Immature natural killer cell (primary cell): ENCODE data around the gene PARP3. TPM values are rescaled to one million over a fixed set of nuclear protein-coding genes. Genes with fewer than 3 reads are reported as not detected.

Source experiments
- DNase-seq, 3 donors: peaks; one replicate each; pipeline ENCODE4 v3.0.0; 2022; ENCODE audit warnings: mixed read lengths in 1 of 3
- H3K27ac Mint-ChIP-seq, 6 donors: one replicate each; pipeline ENCODE4 v1.8.0; 2020; ENCODE audit warnings: mixed read lengths in 6 of 6, mild to moderate bottlenecking in 5 of 6, inconsistent platforms in 4 of 6, moderate library complexity in 3 of 6
- H3K27me3 Mint-ChIP-seq, 3 donors: one replicate each; pipeline ENCODE4 v1.8.0; 2020 to 2021; ENCODE audit warnings: low read depth in 3 of 3, mild to moderate bottlenecking in 3 of 3, mixed read lengths in 3 of 3, moderate library complexity in 3 of 3, inconsistent platforms in 1 of 3
- H3K36me3 Mint-ChIP-seq, 3 donors: one replicate each; pipeline ENCODE4 v1.8.0; 2020; ENCODE audit warnings: mixed read lengths in 3 of 3, inconsistent platforms in 2 of 3, mild to moderate bottlenecking in 2 of 3
- H3K4me1 Mint-ChIP-seq, 2 donors: one replicate each; pipeline ENCODE4 v1.8.0; 2020; ENCODE audit warnings: inconsistent platforms in 2 of 2, mild to moderate bottlenecking in 2 of 2, mixed read lengths in 2 of 2, moderate library complexity in 1 of 2
- H3K4me3 Mint-ChIP-seq, 5 donors: one replicate each; pipeline ENCODE4 v1.8.0; 2020; ENCODE audit warnings: mild to moderate bottlenecking in 5 of 5, mixed read lengths in 5 of 5, inconsistent platforms in 3 of 5, moderate library complexity in 3 of 5
- H3K9me3 Mint-ChIP-seq, 6 donors: one replicate each; pipeline ENCODE4 v1.8.0; 2020; ENCODE audit warnings: mild to moderate bottlenecking in 6 of 6, mixed read lengths in 6 of 6, inconsistent platforms in 4 of 6, moderate library complexity in 3 of 6
- polyA plus RNA-seq, 3 donors: library from polyadenylated mRNA; unstranded; fragments of 300-500 nt; fragmentation: Illumina TruSeq; gene quantifications; one replicate each; pipeline ENCODE4 v1.2.3, GENCODE V29; 2021

PARP3 gene
- polyA plus RNA-seq, 3 donors from 2014 or later, result 2.3 to 2.9 TPM; not detected in 1

DNA sequence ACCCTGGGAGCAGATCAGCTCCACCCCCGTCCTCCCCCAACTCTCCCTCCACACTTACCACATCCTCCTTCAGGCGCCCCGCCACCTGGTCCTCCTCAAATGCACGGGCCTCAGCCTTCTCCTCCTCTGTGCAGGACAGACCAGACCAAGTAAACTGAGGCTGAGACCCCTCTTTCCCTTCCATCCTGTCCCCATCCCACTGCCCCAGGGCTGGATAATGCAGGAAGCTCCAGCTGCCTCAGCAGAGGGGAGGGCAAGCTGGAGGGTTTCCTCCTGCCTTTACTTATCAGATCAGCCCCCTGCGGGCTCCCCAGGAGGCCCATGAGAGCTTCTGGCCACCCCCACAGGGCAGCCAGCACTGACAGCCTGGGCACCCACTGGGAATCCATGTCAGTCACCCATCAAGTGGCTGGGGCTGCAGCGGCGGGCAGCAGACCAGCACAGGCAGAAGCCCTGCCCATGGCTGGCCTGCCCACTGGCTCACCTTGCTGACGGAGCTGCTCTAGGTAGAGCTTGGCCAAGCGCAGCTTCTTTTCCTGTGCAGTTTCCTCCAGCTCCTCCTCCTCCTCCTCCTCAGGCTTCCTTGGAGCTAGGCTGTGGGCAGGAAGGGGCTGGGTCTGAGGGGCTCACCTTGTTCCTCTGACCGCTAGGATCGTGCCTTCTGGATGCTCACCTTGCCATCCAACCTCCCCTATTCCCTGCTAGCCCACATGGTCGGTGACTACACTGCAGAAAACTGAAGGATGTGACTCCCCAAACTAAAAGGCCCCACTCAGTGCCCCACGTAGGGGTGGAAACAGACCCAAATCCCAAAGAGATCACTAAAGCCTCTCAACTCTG, 4.3 kb upstream of the PARP3 start:
- Mint-ChIP-seq H3K4me1 (peaks cover 26 to 28% of the 10 kb centered on the region in 2 donors), H3K27me3 (peaks cover 0 to 5% (median 3%) of the 10 kb centered on the region in 3 donors), H3K9me3 (peaks cover 0 to 2% (median 0%) of the 10 kb centered on the region in 6 donors), H3K36me3 (peaks cover 0 to 23% (median 4%) of the 10 kb centered on the region in 3 donors), H3K4me3 (no peak overlapping the region), H3K27ac (no peak overlapping the region)
- no peak for DNase-seq

DNA sequence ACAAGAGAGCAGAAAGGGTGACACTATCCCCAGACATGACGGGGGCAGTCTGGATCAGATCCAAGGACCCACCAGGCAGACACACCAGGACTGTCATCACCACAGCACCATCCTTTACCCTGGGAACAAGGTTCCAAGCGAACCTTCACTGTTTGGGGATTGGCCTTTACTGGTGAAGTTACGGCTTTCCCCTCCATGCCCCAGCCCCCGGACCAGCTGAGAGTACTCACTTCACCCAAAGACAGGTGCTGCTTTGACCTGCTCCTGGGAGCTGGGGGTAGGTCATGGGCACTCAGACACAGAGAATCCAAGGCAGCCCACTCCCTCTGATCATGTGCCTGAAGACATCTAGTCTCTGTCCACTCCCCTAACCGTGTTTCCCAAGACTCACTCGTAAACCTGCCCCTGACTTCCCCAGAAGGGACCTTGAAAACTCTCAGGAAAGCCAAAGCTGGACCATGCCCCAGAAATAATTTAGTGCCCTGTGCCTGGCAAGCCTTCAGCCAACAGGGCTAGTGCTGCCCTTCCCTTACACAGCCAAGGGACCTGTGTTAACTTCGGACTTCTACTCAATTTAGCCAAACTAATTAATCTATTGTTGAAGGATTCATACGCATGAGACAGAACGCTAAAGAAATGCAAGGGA, 3.3 kb upstream of the PARP3 start:
- Mint-ChIP-seq H3K9me3 (no peaks in the 10 kb centered on the region), H3K4me3 (peak overlapping the region in 3 of 5 donors; percentile 7 to 23 (median 12)), H3K27ac (peak overlapping the region in 2 of 6 donors; percentile 31 to 67), H3K36me3 (peaks cover 0 to 23% (median 4%) of the 10 kb centered on the region in 3 donors), H3K4me1 (peaks cover 26 to 31% of the 10 kb centered on the region in 2 donors), H3K27me3 (peaks cover 0 to 5% (median 4%) of the 10 kb centered on the region in 3 donors)
- no peak for DNase-seq

- Mint-ChIP-seq H3K36me3 (peaks cover 0 to 14% (median 4%) of the 10 kb centered on the region in 3 donors), H3K9me3 (no peaks in the 10 kb centered on the region), H3K4me1 (peaks cover 26 to 31% of the 10 kb centered on the region in 2 donors), H3K27me3 (peaks cover 0 to 5% (median 4%) of the 10 kb centered on the region in 3 donors), H3K27ac (peak overlapping the region; percentile 48 to 82 (median 68)), H3K4me3 (peak overlapping the region; percentile 89 to 93 (median 90))
- no peak for DNase-seq
These were observed 1.3 kb upstream of the PARP3 start for GRCh38 chr3:51940648-51941462.

DNA sequence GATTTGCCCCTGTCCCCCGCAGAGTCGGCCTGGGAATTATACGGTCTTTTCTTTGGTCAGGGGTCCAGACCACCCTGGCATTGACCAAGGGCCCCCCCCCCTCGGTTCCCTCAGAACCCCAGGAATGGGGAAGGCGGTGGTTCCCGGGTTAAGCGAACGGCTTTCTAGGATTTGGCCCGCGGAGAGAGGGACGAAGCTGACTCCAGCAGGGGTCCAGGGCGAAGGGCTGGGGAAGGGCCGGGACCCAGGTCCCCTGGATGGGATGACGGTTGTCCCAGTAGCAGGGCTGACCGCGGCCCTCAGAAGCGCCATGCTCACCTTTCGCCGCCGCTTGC, 733 bp upstream of the PARP3 start:
- Mint-ChIP-seq H3K27ac (peak overlapping the region; percentile 48 to 82 (median 64)), H3K9me3 (no peaks in the 10 kb centered on the region), H3K36me3 (peaks cover 0 to 10% (median 4%) of the 10 kb centered on the region in 3 donors), H3K4me3 (peak overlapping the region; percentile 89 to 93 (median 90)), H3K27me3 (peaks cover 0 to 5% (median 4%) of the 10 kb centered on the region in 3 donors), H3K4me1 (peaks cover 26 to 31% of the 10 kb centered on the region in 2 donors)
- no peak for DNase-seq

GRCh38 chr3:51942603-51943450, 664 bp downstream of the PARP3 start:
- Mint-ChIP-seq H3K4me3 (peak overlapping the region; percentile 89 to 93 (median 90)), H3K27ac (peak overlapping the region; percentile 64 to 92 (median 87)), H3K4me1 (peaks cover 26 to 31% of the 10 kb centered on the region in 2 donors), H3K9me3 (no peaks in the 10 kb centered on the region), H3K36me3 (no peaks in the 10 kb centered on the region), H3K27me3 (peaks cover 2 to 7% (median 6%) of the 10 kb centered on the region in 3 donors)
- DNase-seq, result peak; percentile 16 to 32 (median 19)

DNA sequence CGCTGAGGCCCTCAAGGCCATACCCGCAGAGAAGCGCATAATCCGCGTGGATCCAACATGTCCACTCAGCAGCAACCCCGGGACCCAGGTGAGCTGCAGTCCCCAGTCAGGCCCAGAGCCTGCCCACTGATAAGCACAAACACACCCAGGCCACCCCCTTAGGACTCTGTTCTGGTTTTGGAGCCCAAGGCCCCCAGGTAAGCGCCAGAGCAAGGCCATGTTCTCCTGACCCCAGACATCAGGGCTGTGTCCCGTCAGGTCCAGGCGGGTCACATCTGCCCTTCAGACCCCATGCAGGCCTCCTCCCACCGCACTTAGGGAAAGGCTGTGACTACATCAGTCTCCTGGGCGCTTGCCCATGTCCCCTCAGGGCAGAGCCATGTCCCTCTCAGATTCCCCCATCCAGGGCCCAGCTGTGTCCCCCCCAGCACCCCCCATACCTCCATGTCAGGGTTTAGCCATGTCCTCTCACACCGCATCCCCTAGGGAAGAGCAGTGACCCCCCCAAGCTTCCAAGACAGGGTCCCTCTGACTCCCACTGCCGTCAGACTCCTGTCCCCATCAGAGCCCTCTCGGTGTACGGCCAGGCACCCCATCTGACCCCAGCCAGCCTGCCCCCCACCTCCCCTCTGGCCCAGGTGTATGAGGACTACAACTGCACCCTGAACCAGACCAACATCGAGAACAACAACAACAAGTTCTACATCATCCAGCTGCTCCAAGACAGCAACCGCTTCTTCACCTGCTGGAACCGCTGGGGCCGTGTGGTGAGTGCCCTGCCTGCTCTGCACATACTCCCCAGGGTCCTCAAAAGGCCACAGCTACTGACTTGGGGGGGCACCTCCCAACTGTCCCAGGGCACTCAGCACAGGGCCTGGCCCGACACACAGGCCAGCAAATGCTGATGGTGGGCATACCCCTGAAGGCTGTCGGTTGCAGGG, 1.6 kb downstream of the PARP3 start:
- Mint-ChIP-seq H3K27me3 (peaks cover 2 to 7% (median 6%) of the 10 kb centered on the region in 3 donors), H3K9me3 (no peaks in the 10 kb centered on the region), H3K36me3 (no peaks in the 10 kb centered on the region), H3K4me1 (peaks cover 26 to 31% of the 10 kb centered on the region in 2 donors), H3K4me3 (peak overlapping the region in 4 of 5 donors; percentile 9 to 90 (median 18)), H3K27ac (peak overlapping the region in 3 of 6 donors; percentile 21 to 64 (median 47))
- DNase-seq, result no peak

DNA sequence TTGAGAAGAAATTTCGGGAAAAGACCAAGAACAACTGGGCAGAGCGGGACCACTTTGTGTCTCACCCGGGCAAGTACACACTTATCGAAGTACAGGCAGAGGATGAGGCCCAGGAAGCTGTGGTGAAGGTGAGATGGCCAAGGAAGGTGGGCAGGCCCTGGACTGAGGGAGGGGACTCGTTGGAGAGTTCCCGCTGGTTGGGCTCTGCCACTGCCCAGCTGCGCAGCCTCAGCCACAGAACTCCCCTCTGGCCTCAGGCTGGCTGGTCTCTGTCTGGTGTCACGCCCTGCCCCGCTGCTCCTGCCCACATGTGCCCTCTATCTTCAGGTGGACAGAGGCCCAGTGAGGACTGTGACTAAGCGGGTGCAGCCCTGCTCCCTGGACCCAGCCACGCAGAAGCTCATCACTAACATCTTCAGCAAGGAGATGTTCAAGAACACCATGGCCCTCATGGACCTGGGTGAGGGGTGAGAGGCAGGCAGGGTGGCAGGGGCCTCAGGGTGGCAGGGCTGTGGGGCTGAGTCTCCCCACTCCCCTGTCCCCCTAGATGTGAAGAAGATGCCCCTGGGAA, 2.4 kb downstream of the PARP3 start:
- H3K27ac Mint-ChIP-seq, result peak overlapping the region in 2 of 6 donors; percentile 21 to 71
- peaks cover 2 to 7% (median 6%) of the 10 kb centered on the region in 3 donors for H3K27me3 Mint-ChIP-seq
- peak overlapping the region in 2 of 5 donors; percentile 2 to 12 for H3K4me3 Mint-ChIP-seq
- no peaks in the 10 kb centered on the region for H3K36me3 Mint-ChIP-seq
- no peak for DNase-seq
- no peaks in the 10 kb centered on the region for H3K9me3 Mint-ChIP-seq
- H3K4me1 Mint-ChIP-seq, result peaks cover 21 to 28% of the 10 kb centered on the region in 2 donors

DNA sequence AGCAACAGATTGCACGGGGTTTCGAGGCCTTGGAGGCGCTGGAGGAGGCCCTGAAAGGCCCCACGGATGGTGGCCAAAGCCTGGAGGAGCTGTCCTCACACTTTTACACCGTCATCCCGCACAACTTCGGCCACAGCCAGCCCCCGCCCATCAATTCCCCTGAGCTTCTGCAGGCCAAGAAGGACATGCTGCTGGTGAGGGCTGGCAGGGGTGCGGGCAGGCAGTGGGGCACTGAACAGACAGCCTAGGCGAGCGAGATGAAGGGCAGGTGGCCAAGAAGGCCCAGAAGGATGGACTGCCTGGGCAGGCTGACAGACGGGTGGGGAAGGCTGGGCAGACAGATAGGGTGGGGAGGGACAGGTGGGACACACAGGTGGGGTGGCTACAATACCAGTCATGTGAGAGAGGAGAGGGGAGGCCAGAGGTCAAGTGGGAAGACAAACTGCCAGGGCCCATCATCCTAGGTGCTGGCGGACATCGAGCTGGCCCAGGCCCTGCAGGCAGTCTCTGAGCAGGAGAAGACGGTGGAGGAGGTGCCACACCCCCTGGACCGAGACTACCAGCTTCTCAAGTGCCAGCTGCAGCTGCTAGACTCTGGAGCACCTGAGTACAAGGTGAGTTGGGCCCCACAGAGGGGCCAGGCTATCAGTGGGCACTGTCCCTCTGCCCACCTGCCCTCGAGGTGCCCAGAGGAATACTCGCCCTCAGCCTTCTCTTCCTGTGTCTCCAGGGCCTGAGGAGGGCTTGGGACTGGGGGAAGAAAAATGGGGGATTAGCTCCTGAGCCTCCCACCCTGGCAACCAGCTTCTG, 3.1 kb downstream of the PARP3 start:
- Mint-ChIP-seq H3K27me3 (peaks cover 2 to 7% (median 6%) of the 10 kb centered on the region in 3 donors), H3K4me3 (no peak overlapping the region), H3K9me3 (no peaks in the 10 kb centered on the region), H3K27ac (no peak overlapping the region), H3K4me1 (peaks cover 20 to 24% of the 10 kb centered on the region in 2 donors), H3K36me3 (no peaks in the 10 kb centered on the region)
- DNase-seq, result no peak

DNA sequence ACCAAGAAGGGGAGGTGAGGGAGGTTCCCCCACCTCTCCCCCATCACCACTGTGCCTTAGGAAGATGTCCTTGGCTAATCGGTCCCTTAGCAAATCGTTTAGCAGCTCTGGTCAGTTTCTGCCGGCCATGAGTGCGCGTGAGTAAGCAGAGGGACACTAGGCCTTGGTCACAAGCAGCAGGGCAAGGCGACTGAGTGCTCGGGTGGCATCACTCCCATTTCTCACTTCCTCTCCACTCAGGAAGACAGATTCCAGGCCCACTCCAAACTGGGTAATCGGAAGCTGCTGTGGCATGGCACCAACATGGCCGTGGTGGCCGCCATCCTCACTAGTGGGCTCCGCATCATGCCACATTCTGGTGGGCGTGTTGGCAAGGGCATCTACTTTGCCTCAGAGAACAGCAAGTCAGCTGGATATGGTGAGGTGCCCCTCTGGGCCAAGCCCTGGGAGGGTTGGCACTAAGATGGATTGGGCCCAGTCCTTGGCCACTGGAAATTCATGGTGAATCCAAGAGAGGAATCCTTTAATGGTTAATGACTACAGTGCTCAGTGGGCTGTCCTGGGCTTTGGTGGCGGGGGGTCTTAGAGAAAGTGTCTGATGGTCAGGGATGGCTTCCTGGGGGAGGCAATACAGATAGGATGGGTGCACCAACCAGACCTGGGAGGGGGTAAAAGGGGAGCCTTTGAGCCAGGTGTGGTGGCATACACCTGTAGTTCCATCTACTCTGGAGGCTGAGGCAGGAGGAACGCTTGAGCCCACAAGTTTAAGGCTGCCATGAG, 4.0 kb downstream of the PARP3 start:
- no peak for DNase-seq
- no peak overlapping the region for H3K4me3 Mint-ChIP-seq
- no peak overlapping the region for H3K27ac Mint-ChIP-seq
- no peaks in the 10 kb centered on the region for H3K9me3 Mint-ChIP-seq
- H3K36me3 Mint-ChIP-seq, result no peaks in the 10 kb centered on the region
- peaks cover 11 to 15% of the 10 kb centered on the region in 2 donors for H3K4me1 Mint-ChIP-seq
- peaks cover 2 to 7% (median 6%) of the 10 kb centered on the region in 3 donors for H3K27me3 Mint-ChIP-seq

- DNase-seq, result no peak
- Mint-ChIP-seq H3K9me3 (no peaks in the 10 kb centered on the region), H3K27me3 (peaks cover 2 to 6% (median 4%) of the 10 kb centered on the region in 3 donors), H3K27ac (no peak overlapping the region), H3K4me3 (no peak overlapping the region), H3K4me1 (peaks cover 7 to 11% of the 10 kb centered on the region in 2 donors), H3K36me3 (no peaks in the 10 kb centered on the region)
These were observed 4.6 kb downstream of the PARP3 start for GRCh38 chr3:51946796-51947195.
